Measurements from ENCODE around the gene DIO2. TPM values are rescaled to one million over a fixed set of nuclear protein-coding genes. Genes with fewer than 3 reads are reported as not detected.

The DIO2 gene
- total RNA-seq, 1 donor from 2014 or later = 4.7 TPM

DNA sequence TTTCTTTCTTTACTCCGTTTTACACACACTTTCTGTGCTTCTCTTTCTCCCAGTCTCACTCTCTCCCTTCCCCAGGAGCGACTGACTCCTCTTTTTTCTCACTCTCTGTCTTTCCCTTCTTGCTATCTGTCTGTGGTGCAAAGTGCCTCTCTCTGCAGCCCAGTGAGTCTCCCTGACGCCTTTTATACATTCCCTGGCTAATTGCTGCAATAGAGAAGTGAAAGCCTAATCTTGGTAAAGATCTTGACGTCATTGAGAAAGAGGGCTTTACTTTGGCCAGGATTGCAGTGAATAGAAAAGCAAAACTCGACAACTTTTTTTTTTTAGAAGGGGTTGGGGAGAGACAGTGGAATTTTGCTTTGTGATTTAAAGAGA is 706 bp upstream of the DIO2 start:
- Mint-ChIP-seq H3K4me1 (ENCODE audit: low read depth, unreplicated experiment) (peaks cover 7% of the 10 kb centered on the region), H3K4me3 (ENCODE audit: unreplicated experiment) (no peak overlapping the region), H3K27me3 (ENCODE audit: low read depth, unreplicated experiment) (peaks cover 5% of the 10 kb centered on the region), H3K36me3 (ENCODE audit: low read depth, unreplicated experiment) (no peaks in the 10 kb centered on the region), H3K9me3 (ENCODE audit: unreplicated experiment) (no peaks in the 10 kb centered on the region), H3K27ac (ENCODE audit: unreplicated experiment) (peak overlapping the region; percentile 6)
- FAIRE-seq (no peak), DNase-seq (ENCODE audit: low read depth) (peak; percentile 90)
- Histone ChIP-seq H3K27ac (ENCODE audit: low read depth, low read length) (no peak overlapping the region), H3K4me3 (ENCODE audit: insufficient read depth, low read depth, low read length) (peak overlapping the region; percentile 53), H3K4me1 (ENCODE audit: insufficient read depth, low read length) (no peaks in the 10 kb centered on the region), H4K20me1 (ENCODE audit: insufficient read depth, low read length) (no peaks in the 10 kb centered on the region), H3K9me3 (ENCODE audit: insufficient read depth, low read depth, low read length) (no peaks in the 10 kb centered on the region), H3K36me3 (ENCODE audit: insufficient read depth, low read length) (no peaks in the 10 kb centered on the region), H3K9ac (ENCODE audit: low read length) (peak overlapping the region; percentile 72), H2AFZ (ENCODE audit: low read depth, low read length) (peak overlapping the region; percentile 75), H3K27me3 (ENCODE audit: insufficient read depth, low read length) (no peaks in the 10 kb centered on the region), H3K4me2 (ENCODE audit: low read length) (peak overlapping the region; percentile 90), H3K79me2 (ENCODE audit: insufficient read depth, low read length) (no peaks in the 10 kb centered on the region)
- no peak for TF ChIP-seq EZH2 (IDR thresholded peaks at IDR 0.05; ENCODE audit: insufficient read depth, low read length)

DNA sequence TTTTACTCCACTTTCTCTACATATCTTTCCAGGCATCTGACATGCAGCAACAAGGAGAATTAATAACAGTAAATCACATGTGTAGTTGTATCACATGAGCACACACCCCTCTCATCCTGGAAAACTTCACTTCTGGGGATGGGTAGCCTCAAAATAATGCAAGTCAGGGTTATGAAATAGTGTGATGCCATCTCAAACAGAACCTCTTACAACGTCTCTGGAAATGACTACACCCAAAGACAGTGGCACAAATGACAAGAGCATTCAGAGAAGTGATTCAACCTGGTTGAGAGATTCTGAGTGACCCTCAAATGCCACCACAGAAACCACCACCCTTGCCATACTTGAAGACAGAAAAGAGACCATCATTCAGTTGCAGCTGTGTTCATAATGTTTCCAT is 2.8 kb downstream of the DIO2 start:
- H2AFZ ChIP-seq (ENCODE audit: low read depth, low read length) = no peak overlapping the region
- no peaks in the 10 kb centered on the region for H3K27me3 ChIP-seq (ENCODE audit: insufficient read depth, low read length)
- no peaks in the 10 kb centered on the region for H3K36me3 Mint-ChIP-seq (ENCODE audit: low read depth, unreplicated experiment)
- H3K4me3 ChIP-seq (ENCODE audit: insufficient read depth, low read depth, low read length) = no peak overlapping the region
- no peaks in the 10 kb centered on the region for H3K9me3 Mint-ChIP-seq (ENCODE audit: unreplicated experiment)
- H3K27ac ChIP-seq (ENCODE audit: low read depth, low read length) = no peak overlapping the region
- no peak overlapping the region for H3K4me3 Mint-ChIP-seq (ENCODE audit: unreplicated experiment)
- TF ChIP-seq, protein P1, sequence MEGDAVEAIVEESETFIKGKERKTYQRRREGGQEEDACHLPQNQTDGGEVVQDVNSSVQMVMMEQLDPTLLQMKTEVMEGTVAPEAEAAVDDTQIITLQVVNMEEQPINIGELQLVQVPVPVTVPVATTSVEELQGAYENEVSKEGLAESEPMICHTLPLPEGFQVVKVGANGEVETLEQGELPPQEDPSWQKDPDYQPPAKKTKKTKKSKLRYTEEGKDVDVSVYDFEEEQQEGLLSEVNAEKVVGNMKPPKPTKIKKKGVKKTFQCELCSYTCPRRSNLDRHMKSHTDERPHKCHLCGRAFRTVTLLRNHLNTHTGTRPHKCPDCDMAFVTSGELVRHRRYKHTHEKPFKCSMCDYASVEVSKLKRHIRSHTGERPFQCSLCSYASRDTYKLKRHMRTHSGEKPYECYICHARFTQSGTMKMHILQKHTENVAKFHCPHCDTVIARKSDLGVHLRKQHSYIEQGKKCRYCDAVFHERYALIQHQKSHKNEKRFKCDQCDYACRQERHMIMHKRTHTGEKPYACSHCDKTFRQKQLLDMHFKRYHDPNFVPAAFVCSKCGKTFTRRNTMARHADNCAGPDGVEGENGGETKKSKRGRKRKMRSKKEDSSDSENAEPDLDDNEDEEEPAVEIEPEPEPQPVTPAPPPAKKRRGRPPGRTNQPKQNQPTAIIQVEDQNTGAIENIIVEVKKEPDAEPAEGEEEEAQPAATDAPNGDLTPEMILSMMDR (IDR thresholded peaks at IDR 0.05; ENCODE audit: insufficient read depth, low read depth, low read length) = no peak
- no peak for TF ChIP-seq EZH2 (IDR thresholded peaks at IDR 0.05; ENCODE audit: insufficient read depth, low read length)
- H3K79me2 ChIP-seq (ENCODE audit: insufficient read depth, low read length) = no peaks in the 10 kb centered on the region
- FAIRE-seq (no peak), DNase-seq (ENCODE audit: low read depth) (peak; percentile 26)
- H3K27ac Mint-ChIP-seq (ENCODE audit: unreplicated experiment) = no peak overlapping the region
- peaks cover 3% of the 10 kb centered on the region for H3K4me1 Mint-ChIP-seq (ENCODE audit: low read depth, unreplicated experiment)
- H3K27me3 Mint-ChIP-seq (ENCODE audit: low read depth, unreplicated experiment) = peaks cover 5% of the 10 kb centered on the region
- H3K4me2 ChIP-seq (ENCODE audit: low read length) = no peak overlapping the region
- no peak overlapping the region for H3K9ac ChIP-seq (ENCODE audit: low read length)
- H3K9me3 ChIP-seq (ENCODE audit: insufficient read depth, low read depth, low read length) = no peaks in the 10 kb centered on the region
- H3K36me3 ChIP-seq (ENCODE audit: insufficient read depth, low read length) = no peaks in the 10 kb centered on the region
- no peaks in the 10 kb centered on the region for H4K20me1 ChIP-seq (ENCODE audit: insufficient read depth, low read length)
- no peaks in the 10 kb centered on the region for H3K4me1 ChIP-seq (ENCODE audit: insufficient read depth, low read length)

DNA sequence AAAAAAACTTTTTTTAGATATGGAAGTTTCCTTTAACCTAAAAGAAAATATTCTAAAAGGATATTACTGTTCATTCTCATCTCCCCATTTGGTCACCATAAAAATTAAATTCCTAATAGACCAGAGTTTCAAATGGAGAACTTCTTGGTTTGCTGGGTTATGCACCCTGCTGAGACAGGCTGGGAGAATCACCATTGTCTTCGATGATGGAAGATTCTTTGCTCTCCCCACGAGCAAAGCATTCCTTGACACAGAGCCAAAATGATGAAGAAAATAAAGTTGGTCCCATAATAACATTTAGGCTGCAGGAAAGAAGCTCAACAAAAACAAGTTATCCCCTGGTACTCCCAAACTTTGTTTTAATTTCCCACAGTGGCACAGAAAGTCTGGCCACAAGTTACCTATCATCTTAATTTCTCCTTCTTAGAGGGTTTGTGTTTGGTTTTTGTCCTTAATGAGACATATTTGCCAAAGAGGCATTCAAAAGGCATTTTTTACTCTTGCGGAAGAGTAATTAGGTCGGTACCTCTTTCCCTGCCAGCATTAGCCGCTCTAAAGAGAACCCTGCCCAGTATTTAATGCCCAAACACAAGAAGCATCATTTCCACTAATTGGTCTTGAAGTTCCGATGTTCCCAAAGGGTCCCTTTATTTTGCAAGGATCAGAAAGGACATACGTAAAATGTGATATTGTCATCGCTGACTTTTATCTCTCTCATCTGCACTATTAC is 4.8 kb downstream of the DIO2 start:
- Histone ChIP-seq H4K20me1 (ENCODE audit: insufficient read depth, low read length) (no peaks in the 10 kb centered on the region), H3K27me3 (ENCODE audit: insufficient read depth, low read length) (no peaks in the 10 kb centered on the region), H3K4me1 (ENCODE audit: insufficient read depth, low read length) (no peaks in the 10 kb centered on the region), H3K79me2 (ENCODE audit: insufficient read depth, low read length) (no peaks in the 10 kb centered on the region), H2AFZ (ENCODE audit: low read depth, low read length) (no peak overlapping the region), H3K4me2 (ENCODE audit: low read length) (no peak overlapping the region), H3K9ac (ENCODE audit: low read length) (no peak overlapping the region), H3K4me3 (ENCODE audit: insufficient read depth, low read depth, low read length) (no peak overlapping the region), H3K9me3 (ENCODE audit: insufficient read depth, low read depth, low read length) (no peaks in the 10 kb centered on the region), H3K27ac (ENCODE audit: low read depth, low read length) (no peak overlapping the region), H3K36me3 (ENCODE audit: insufficient read depth, low read length) (no peaks in the 10 kb centered on the region)
- peaks cover 5% of the 10 kb centered on the region for H3K27me3 Mint-ChIP-seq (ENCODE audit: low read depth, unreplicated experiment)
- H3K36me3 Mint-ChIP-seq (ENCODE audit: low read depth, unreplicated experiment) = no peaks in the 10 kb centered on the region
- FAIRE-seq (no peak), DNase-seq (ENCODE audit: low read depth) (no peak)
- H3K27ac Mint-ChIP-seq (ENCODE audit: unreplicated experiment) = no peak overlapping the region
- TF ChIP-seq EZH2 (IDR thresholded peaks at IDR 0.05; ENCODE audit: insufficient read depth, low read length) = no peak
- TF ChIP-seq, protein P1 (IDR thresholded peaks at IDR 0.05; ENCODE audit: insufficient read depth, low read depth, low read length) = no peak
- no peaks in the 10 kb centered on the region for H3K4me1 Mint-ChIP-seq (ENCODE audit: low read depth, unreplicated experiment)
- H3K9me3 Mint-ChIP-seq (ENCODE audit: unreplicated experiment) = no peaks in the 10 kb centered on the region
- H3K4me3 Mint-ChIP-seq (ENCODE audit: unreplicated experiment) = no peak overlapping the region
